IPS DF 4.7 (cell line): ENCODE results near the gene FBXL12.
"Not testable (repeated sequence)": the region's sequence is repeated elsewhere in the genome, so short reads cannot be mapped to it uniquely, and the experiment has no call there.

ENCODE experiments used
- DNase-seq: peaks from one replicate; pipeline ENCODE4 v3.0.0-alpha.2; 2013; ENCODE audit warnings: low spot score; ENCODE audit errors: extremely low read depth

FBXL12 gene

GRCh38 chr19:9818734-9819595 is at the start of gene FBXL12:
FBXL12 (minus strand) TSS chr19:9819079; CDS start chr19:9818813, 266 bp downstream.
- DNase-seq = peak; percentile 92

DNA sequence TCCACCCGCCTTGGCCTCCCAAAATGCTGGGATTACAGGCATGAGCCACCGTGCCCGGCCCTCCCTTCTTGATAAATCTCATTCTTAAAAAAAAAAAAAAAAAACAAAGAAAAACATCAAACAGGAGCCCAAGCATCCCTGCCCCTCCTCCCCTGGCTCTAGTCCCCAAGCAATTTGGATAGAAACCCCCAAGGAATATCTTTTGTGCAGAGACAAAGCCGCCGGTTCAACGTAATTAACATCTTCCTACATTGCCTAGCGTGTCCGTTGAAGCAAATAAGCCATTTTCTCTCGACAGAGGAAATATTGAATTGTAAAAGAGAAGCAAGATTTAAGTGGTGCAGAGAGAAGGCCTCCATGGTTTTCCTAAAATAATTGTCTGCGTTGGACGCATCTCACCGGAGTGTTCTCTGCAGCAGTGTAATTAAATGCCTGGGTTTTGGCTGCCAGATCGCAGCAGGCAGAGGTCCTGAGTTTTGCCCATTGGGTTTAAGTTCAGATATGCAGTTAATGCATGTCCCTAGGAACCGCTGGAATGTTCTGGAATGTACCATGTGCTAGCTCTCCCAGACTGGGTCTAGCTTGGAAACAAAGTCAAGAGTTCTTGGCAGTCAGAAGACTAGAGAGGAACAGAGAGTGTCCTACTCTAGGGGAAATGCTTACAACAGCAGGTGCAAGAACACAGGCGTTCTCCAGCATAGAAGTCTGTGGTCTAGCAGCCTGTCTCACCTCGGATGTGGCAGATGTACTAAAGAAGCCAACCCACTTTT is 47.0 kb upstream of the FBXL12 start:
- no peak for DNase-seq

DNA sequence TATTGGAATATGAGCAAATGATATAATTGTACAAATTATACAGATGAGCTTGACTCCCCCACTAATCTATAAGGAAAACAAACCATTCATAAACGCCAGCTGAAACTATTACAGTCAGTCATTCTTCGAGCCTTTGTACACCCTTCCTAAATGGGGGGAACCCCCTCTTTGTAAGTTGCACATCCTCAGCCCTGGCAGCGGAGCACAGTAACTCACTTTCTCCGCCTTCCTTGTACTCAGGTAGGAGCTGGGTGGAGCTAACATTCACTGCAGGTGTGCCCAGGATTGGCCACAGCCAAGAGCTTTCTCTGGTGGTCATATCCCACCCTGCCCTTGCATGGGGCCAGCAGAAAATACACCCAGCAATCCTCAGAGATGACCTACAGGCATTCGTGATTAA is 44.9 kb upstream of the FBXL12 start:
- no peak for DNase-seq

GRCh38 chr19:9862938-9863337 is 44.1 kb upstream of the FBXL12 start:
- no peak for DNase-seq

DNA sequence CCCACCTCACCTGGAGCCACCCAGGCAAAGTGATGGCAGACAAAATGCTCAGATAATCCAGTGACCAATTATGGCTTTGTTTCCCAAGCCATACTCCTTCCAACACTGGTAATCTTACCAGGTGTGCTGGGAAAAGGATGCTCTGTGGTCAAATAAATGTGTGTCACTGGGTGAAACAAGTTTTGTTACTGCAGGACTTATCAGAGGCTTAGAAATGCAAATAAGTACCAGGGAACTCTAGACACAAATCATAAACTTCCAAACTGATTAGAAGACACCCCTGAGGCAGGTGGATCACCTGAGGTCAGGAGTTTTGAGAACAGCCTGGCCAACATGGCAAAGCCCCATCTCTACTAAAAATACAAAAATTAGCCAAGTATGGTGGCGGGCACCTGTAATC is 42.6 kb upstream of the FBXL12 start:
- DNase-seq = no peak

DNA sequence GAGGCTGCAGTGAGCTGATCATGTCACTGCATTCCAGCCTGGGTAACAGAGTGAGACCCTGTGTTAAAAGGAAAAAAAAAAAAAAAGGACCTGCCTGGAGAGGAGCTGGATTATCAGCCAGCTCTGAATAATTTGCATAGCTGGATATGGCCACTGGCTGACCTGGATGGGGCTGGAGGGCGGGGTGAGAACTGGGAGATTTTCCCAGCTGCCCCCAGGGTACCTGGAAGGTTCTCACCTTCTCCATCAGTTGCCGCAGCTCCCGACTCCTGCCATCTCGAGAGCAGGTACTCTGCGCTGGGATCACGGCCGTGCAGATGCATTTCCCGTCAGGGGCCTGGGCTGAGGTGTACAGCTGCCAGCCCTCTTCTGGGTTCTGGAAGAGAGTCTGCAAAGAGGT is 41.5 kb upstream of the FBXL12 start:
- no peak for DNase-seq

- DNase-seq = no peak
Measured at GRCh38 chr19:9858766-9859165, 39.9 kb upstream of the FBXL12 start.

- DNase-seq = no peak
Measured at GRCh38 chr19:9857920-9858746, 39.3 kb upstream of the FBXL12 start.

- no peak for DNase-seq
Measured at GRCh38 chr19:9857076-9857721, 38.3 kb upstream of the FBXL12 start.

DNA sequence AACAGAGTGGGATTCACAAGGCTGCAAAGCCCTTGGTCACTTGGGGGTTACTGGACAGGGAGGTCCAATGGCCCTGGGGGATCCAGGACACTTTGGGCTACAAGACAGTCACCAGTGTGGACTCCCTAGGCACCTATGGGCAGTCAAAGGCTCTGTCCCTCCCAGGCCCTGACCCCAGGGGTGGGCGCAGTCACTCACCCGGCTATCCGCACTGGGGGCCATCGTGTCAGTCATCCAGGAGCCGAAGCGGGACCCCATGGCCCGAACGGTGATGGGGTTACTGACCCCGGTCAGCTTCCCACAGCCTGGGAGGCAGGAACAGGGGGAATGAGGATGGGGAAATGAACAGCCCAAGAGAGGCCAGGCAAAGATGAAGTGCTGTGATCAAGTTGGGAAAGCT is 37.7 kb upstream of the FBXL12 start:
- no peak for DNase-seq

DNA sequence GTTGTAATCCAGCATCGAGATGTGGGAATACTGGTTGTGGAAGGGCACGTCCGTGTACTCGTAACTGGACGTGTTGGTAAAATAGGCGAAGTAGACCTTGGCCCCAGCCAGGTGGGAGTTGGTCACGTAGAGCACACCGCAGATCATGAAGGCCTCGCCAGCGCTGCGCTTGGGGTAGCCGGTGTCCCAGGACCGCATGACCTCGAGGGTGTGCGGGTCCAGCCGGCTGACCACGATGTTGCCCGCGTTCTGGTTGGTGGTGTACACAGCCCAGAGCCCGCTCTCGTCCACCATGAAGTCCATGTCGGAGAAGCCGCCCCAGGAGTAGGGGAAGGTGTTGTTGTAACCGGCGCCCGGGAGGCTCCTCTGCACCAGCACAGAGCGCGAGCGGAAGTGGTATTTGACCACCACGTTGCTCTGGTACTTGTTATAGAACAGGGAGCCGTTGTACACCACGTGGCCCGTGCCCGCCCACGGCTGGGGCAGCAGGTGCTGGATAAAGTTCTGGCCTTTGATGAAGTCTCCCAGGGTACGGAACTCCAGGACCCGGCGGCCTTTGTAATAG is 35.5 kb upstream of the FBXL12 start:
- DNase-seq = no peak

GRCh38 chr19:9850235-9850959 is 31.5 kb upstream of the FBXL12 start:
- no peak for DNase-seq

DNA sequence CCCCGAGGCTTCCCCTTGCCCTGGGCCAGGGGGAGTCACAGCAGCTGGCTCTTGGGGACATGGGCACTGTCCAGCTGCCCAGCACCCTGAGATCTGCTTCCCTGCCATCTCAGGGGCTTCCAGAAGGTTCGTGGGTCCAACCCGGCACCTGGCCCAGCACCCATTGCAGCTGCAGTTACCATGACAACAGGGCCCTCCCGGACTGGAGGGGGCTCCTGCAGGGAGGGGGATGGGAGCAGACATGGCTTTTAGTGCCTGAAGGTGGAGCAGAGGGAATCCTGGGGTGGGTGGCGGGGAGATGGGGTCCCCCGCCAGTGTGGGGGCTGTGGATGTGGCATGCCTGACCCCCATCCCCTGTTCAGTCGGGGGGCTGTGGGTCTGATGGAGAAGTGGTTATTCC is 30.9 kb upstream of the FBXL12 start:
- no peak for DNase-seq

DNA sequence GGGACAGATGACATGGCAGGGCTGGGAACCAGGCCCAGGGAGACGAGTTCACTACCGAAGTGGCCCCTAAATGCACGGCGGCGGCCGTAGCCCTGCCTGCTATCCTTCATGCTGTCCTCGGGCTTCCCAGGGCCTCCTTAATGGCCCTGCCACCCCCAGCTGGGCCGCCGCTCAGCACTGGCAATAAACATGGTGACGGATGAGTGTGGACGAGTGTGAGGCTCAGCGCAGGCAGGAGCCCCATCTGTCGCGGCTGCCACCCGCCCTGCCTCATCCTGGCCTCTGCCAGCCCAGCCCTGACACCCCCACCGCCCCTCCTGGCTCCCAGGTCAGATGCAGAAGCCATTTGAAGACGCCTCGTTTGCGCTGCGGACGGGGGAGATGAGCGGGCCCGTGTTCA is 29.9 kb upstream of the FBXL12 start:
- DNase-seq = no peak

- no peak for DNase-seq
Measured at GRCh38 chr19:9848060-9848459, 29.2 kb upstream of the FBXL12 start.

- peak; percentile 38 for DNase-seq
Measured at GRCh38 chr19:9847087-9847671, 28.3 kb upstream of the FBXL12 start.

- not testable (repeated sequence) for DNase-seq
Measured at GRCh38 chr19:9843626-9844273, 24.9 kb upstream of the FBXL12 start.

GRCh38 chr19:9842834-9843625 is 24.2 kb upstream of the FBXL12 start:
- no peak for DNase-seq

GRCh38 chr19:9839415-9839814 is 20.5 kb upstream of the FBXL12 start:
- no peak for DNase-seq
